ENCODE measurements around the gene HORMAD2.

The HORMAD2 gene

GRCh38 chr22:30167734-30168133 is 87.5 kb downstream of the HORMAD2 start:
- no peak for DNase-seq (ENCODE audit: low spot score)

- DNase-seq (ENCODE audit: low spot score), result no peak
These were observed 88.7 kb downstream of the HORMAD2 start for GRCh38 chr22:30169002-30169401.

GRCh38 chr22:30170129-30170528 is 89.9 kb downstream of the HORMAD2 start:
- no peak for DNase-seq (ENCODE audit: low spot score)

- no peak for DNase-seq (ENCODE audit: low spot score)
These were observed 90.7 kb downstream of the HORMAD2 start for GRCh38 chr22:30171008-30171407.

GRCh38 chr22:30175690-30176288 is 95.5 kb downstream of the HORMAD2 start:
- DNase-seq (ENCODE audit: low spot score), result no peak

- DNase-seq (ENCODE audit: low spot score), result no peak
These were observed 96.2 kb downstream of the HORMAD2 start for GRCh38 chr22:30176431-30176830.

- no peak for DNase-seq (ENCODE audit: low spot score)
These were observed 98.2 kb downstream of the HORMAD2 start for GRCh38 chr22:30178181-30179126.

GRCh38 chr22:30180616-30181015 is 100.4 kb downstream of the HORMAD2 start:
- DNase-seq (ENCODE audit: low spot score), result no peak

GRCh38 chr22:30181459-30182349 is 101.4 kb downstream of the HORMAD2 start:
- DNase-seq (ENCODE audit: low spot score), result no peak

GRCh38 chr22:30182350-30182745 is 102.1 kb downstream of the HORMAD2 start:
- DNase-seq (ENCODE audit: low spot score), result no peak

GRCh38 chr22:30182815-30183214 is 102.6 kb downstream of the HORMAD2 start:
- no peak for DNase-seq (ENCODE audit: low spot score)

- DNase-seq (ENCODE audit: low spot score), result no peak
These were observed 103.0 kb downstream of the HORMAD2 start for GRCh38 chr22:30183271-30183670.

GRCh38 chr22:30183861-30184278 is 103.6 kb downstream of the HORMAD2 start:
- no peak for DNase-seq (ENCODE audit: low spot score)

GRCh38 chr22:30185129-30185528 is 104.9 kb downstream of the HORMAD2 start:
- no peak for DNase-seq (ENCODE audit: low spot score)

- DNase-seq (ENCODE audit: low spot score), result no peak
These were observed 105.3 kb downstream of the HORMAD2 start for GRCh38 chr22:30185549-30185948.

- no peak for DNase-seq (ENCODE audit: low spot score)
These were observed 105.8 kb downstream of the HORMAD2 start for GRCh38 chr22:30186041-30186440.

GRCh38 chr22:30186510-30186909 is 106.2 kb downstream of the HORMAD2 start:
- DNase-seq (ENCODE audit: low spot score), result no peak

GRCh38 chr22:30187094-30187493 is 106.8 kb downstream of the HORMAD2 start:
- DNase-seq (ENCODE audit: low spot score), result no peak

- no peak for DNase-seq (ENCODE audit: low spot score)
These were observed 107.5 kb downstream of the HORMAD2 start for GRCh38 chr22:30187529-30188407.

- no peak for DNase-seq (ENCODE audit: low spot score)
These were observed 108.6 kb downstream of the HORMAD2 start for GRCh38 chr22:30188911-30189310.

GRCh38 chr22:30190574-30190973 is 110.3 kb downstream of the HORMAD2 start:
- no peak for DNase-seq (ENCODE audit: low spot score)
